ENCODE measurements around the gene IL3. TPM values are rescaled to one million over a fixed set of nuclear protein-coding genes. Genes with fewer than 3 reads are reported as not detected.

IL3 gene
- total RNA-seq, 1 donor from 2014 or later: not detected

GRCh38 chr5:132021654-132022053, 38.8 kb upstream of the IL3 start:
- H3K36me3 Mint-ChIP-seq (ENCODE audit: unreplicated experiment): no peaks in the 10 kb centered on the region
- DNase-seq: no peak
- no peaks in the 10 kb centered on the region for H3K27me3 Mint-ChIP-seq (ENCODE audit: unreplicated experiment)
- peaks cover 2% of the 10 kb centered on the region for H3K9me3 Mint-ChIP-seq (ENCODE audit: unreplicated experiment)
- no peak overlapping the region for H3K27ac Mint-ChIP-seq (ENCODE audit: unreplicated experiment)
- peaks cover 3% of the 10 kb centered on the region for H3K4me1 Mint-ChIP-seq (ENCODE audit: low read depth, unreplicated experiment)
- no peak for TF ChIP-seq CTCF (IDR thresholded peaks at IDR 0.05; ENCODE audit: partially characterized antibody, unreplicated experiment)
- no peak overlapping the region for H3K4me3 Mint-ChIP-seq (ENCODE audit: unreplicated experiment)

- Mint-ChIP-seq H3K27ac (ENCODE audit: unreplicated experiment) (no peak overlapping the region), H3K4me1 (ENCODE audit: low read depth, unreplicated experiment) (no peaks in the 10 kb centered on the region), H3K4me3 (ENCODE audit: unreplicated experiment) (no peak overlapping the region), H3K36me3 (ENCODE audit: unreplicated experiment) (peaks cover 2% of the 10 kb centered on the region), H3K9me3 (ENCODE audit: unreplicated experiment) (peaks cover 2% of the 10 kb centered on the region), H3K27me3 (ENCODE audit: unreplicated experiment) (no peaks in the 10 kb centered on the region)
- TF ChIP-seq CTCF (IDR thresholded peaks at IDR 0.05; ENCODE audit: partially characterized antibody, unreplicated experiment): no peak
- no peak for DNase-seq
Observed at GRCh38 chr5:132022737-132023136, 37.7 kb upstream of the IL3 start.

- DNase-seq: no peak
- peaks cover 2% of the 10 kb centered on the region for H3K27me3 Mint-ChIP-seq (ENCODE audit: unreplicated experiment)
Observed at GRCh38 chr5:132023258-132024116, 37.0 kb upstream of the IL3 start.

GRCh38 chr5:132024117-132024435, 36.4 kb upstream of the IL3 start:
- H3K36me3 Mint-ChIP-seq (ENCODE audit: unreplicated experiment): peaks cover 5% of the 10 kb centered on the region
- no peak overlapping the region for H3K27ac Mint-ChIP-seq (ENCODE audit: unreplicated experiment)
- no peak overlapping the region for H3K4me3 Mint-ChIP-seq (ENCODE audit: unreplicated experiment)
- TF ChIP-seq CTCF (IDR thresholded peaks at IDR 0.05; ENCODE audit: partially characterized antibody, unreplicated experiment): no peak
- H3K9me3 Mint-ChIP-seq (ENCODE audit: unreplicated experiment): peaks cover 2% of the 10 kb centered on the region
- H3K27me3 Mint-ChIP-seq (ENCODE audit: unreplicated experiment): peaks cover 2% of the 10 kb centered on the region
- H3K4me1 Mint-ChIP-seq (ENCODE audit: low read depth, unreplicated experiment): no peaks in the 10 kb centered on the region
- DNase-seq: no peak

More at GRCh38 chr5:132023258-132024116, 37.0 kb upstream of the IL3 start:
- no peak for TF ChIP-seq CTCF (IDR thresholded peaks at IDR 0.05; ENCODE audit: partially characterized antibody, unreplicated experiment)
- Mint-ChIP-seq H3K4me1 (ENCODE audit: low read depth, unreplicated experiment) (no peaks in the 10 kb centered on the region), H3K9me3 (ENCODE audit: unreplicated experiment) (peaks cover 2% of the 10 kb centered on the region), H3K27ac (ENCODE audit: unreplicated experiment) (no peak overlapping the region), H3K36me3 (ENCODE audit: unreplicated experiment) (peaks cover 5% of the 10 kb centered on the region), H3K4me3 (ENCODE audit: unreplicated experiment) (no peak overlapping the region)

GRCh38 chr5:132024789-132025402, 35.6 kb upstream of the IL3 start:
- H3K4me3 Mint-ChIP-seq (ENCODE audit: unreplicated experiment): no peak overlapping the region
- TF ChIP-seq CTCF (IDR thresholded peaks at IDR 0.05; ENCODE audit: partially characterized antibody, unreplicated experiment): no peak
- no peak for DNase-seq
- no peak overlapping the region for H3K27ac Mint-ChIP-seq (ENCODE audit: unreplicated experiment)
- H3K9me3 Mint-ChIP-seq (ENCODE audit: unreplicated experiment): peaks cover 2% of the 10 kb centered on the region
- H3K4me1 Mint-ChIP-seq (ENCODE audit: low read depth, unreplicated experiment): no peaks in the 10 kb centered on the region
- peaks cover 5% of the 10 kb centered on the region for H3K36me3 Mint-ChIP-seq (ENCODE audit: unreplicated experiment)
- H3K27me3 Mint-ChIP-seq (ENCODE audit: unreplicated experiment): peaks cover 2% of the 10 kb centered on the region

Data from glutamatergic neuron (in vitro differentiated cells).